Peyer's patch (tissue), 4 donors: Measurements from ENCODE around the gene NDUFAF5.

Experiments used
- CTCF ChIP-seq, 6 experiments: fragments of 450-650 bp in 4 of 6; fragments of 200-600 bp in 2 of 6; sonication (generic) in 1 of 6; IDR thresholded peaks; one replicate each; pipeline ENCODE4 v1.5.1; 2017 to 2019; ENCODE audit warnings: antibody characterized with exemption in 6 of 6, mild to moderate bottlenecking in 3 of 6, moderate library complexity in 1 of 6
- POLR2A ChIP-seq, 2 donors: fragments of 450-650 bp; IDR thresholded peaks; one replicate each; pipeline ENCODE4 v1.5.1; 2017; ENCODE audit warnings: antibody characterized with exemption in 2 of 2, mild to moderate bottlenecking in 2 of 2, moderate library complexity in 2 of 2

GRCh38 chr20:13813910-13814309, 29.1 kb downstream of the NDUFAF5 start:
- no peak for TF ChIP-seq CTCF (IDR thresholded peaks at IDR 0.05)
- no peak for TF ChIP-seq POLR2A (IDR thresholded peaks at IDR 0.05)
